SJCRH30 (cell line): ENCODE data around the gene ATXN3L. TPM values are rescaled to one million over a fixed set of nuclear protein-coding genes. Genes with fewer than 3 reads are reported as not detected.

Experiments
- DNase-seq, 2 experiments: peaks; one replicate each; pipeline ENCODE4 v3.0.0-alpha.2; 2015 to 2020
- H3K27ac ChIP-seq: fragments of 250-450 bp; sonication (Bioruptor Pico); 2 replicates; pipeline ENCODE4 v1.5.1; 2020; ENCODE audit warnings: mild to moderate bottlenecking, moderate library complexity
- H3K27me3 ChIP-seq: fragments of 250-450 bp; sonication (Bioruptor Pico); 2 replicates; pipeline ENCODE4 v1.5.1; 2020; ENCODE audit warnings: mild to moderate bottlenecking, moderate library complexity
- H3K36me3 ChIP-seq: fragments of 250-450 bp; sonication (Bioruptor Pico); 2 replicates; pipeline ENCODE4 v1.5.1; 2020; ENCODE audit warnings: mild to moderate bottlenecking, moderate library complexity
- H3K4me1 ChIP-seq: fragments of 250-450 bp; sonication (Bioruptor Pico); 2 replicates; pipeline ENCODE4 v1.5.1; 2020; ENCODE audit warnings: mild to moderate bottlenecking, moderate library complexity
- H3K4me3 ChIP-seq: fragments of 250-450 bp; sonication (Bioruptor Pico); 2 replicates; pipeline ENCODE4 v1.5.1; 2020; ENCODE audit warnings: mild to moderate bottlenecking, moderate library complexity
- H3K9me3 ChIP-seq: fragments of 250-450 bp; sonication (Bioruptor Pico); replicated peaks from 2 replicates; pipeline ENCODE4 v1.5.1; 2020; ENCODE audit warnings: mild to moderate bottlenecking, moderate library complexity
- total RNA-seq: library from RNA; depleted of rRNA; stranded (reverse); fragments of >200 nt; shearing (Covaris generic); gene quantifications from 2 replicates; pipeline ENCODE4 v1.2.3, GENCODE V29; 2014

Gene ATXN3L
- total RNA-seq, 1 experiment from 2014 or later, result not detected

DNA sequence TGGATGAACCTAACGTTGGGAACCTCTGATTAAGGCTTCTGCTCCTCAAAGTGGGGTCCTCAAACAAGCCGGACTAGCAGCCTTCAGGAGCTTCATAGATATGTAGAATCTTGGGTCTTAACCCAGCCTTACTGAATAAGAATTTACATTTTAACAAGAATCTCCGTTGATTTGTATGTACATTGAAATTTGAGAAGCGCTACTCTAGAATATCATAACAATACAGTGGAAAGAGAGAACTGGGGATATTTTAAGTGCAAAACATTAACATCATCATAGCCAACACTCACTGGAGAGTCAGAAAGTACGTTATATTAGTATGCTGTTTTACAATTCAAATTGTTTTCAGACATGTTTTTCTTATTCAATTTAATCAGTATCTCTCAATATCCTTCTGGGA is 31.2 kb downstream of the ATXN3L start:
- DNase-seq, result no peak
- H3K4me1 ChIP-seq, result peaks cover 34% of the 10 kb centered on the region
- peaks cover 6% of the 10 kb centered on the region; the same call in 1 of the 2 replicates for H3K9me3 ChIP-seq
- no peak overlapping the region for H3K27ac ChIP-seq
- H3K4me3 ChIP-seq, result no peak overlapping the region
- no peaks in the 10 kb centered on the region for H3K27me3 ChIP-seq
- no peaks in the 10 kb centered on the region for H3K36me3 ChIP-seq

DNA sequence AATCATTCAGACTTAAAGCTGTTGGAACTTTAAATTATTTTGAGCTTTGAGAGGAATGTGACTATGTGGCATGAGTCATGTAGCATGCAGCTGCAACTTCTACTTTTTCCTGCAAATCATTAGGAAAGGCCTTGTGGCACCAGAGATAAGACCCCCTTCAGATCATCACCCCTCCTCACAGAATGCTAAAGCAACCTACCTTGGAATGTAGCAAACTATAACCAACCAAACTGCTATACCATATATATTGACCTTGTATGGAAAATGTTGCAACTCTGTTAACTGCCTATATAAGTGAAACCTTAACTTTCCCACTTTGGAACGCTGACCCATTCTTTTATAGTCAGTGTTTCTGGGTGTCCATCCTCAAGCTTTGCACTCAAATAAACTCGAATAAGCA is 32.0 kb downstream of the ATXN3L start:
- Histone ChIP-seq H3K36me3 (no peaks in the 10 kb centered on the region), H3K4me1 (peaks cover 42% of the 10 kb centered on the region), H3K9me3 (peaks cover 6% of the 10 kb centered on the region; the same call in 1 of the 2 replicates), H3K4me3 (no peak overlapping the region), H3K27ac (peak overlapping the region; percentile 61), H3K27me3 (no peaks in the 10 kb centered on the region)
- DNase-seq, result peak in 1 of 2 experiments; percentile 15

DNA sequence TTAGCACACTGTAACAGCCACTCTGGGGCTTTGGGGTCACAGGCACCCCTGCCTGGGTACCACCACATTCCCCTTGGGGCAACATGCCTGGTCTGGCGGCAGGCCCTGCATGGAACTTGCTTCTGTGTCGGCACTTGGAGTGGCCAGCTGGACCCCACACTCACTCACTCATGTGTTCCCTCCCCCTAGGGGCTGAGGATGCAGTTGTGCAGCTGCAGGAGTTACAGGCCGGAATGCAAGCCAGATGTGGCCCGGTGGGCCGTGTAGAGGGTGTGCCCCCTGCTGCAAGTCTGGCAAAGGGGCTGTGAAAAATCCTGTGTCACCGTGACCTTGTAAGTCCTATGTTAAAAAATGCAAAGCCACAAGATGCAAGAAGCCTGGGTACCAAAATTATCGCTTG is 34.2 kb downstream of the ATXN3L start:
- no peak for DNase-seq
- H3K36me3 ChIP-seq, result no peaks in the 10 kb centered on the region
- no peaks in the 10 kb centered on the region for H3K27me3 ChIP-seq
- no peak overlapping the region for H3K27ac ChIP-seq
- peaks cover 42% of the 10 kb centered on the region for H3K4me1 ChIP-seq
- peaks cover 6% of the 10 kb centered on the region for H3K9me3 ChIP-seq
- H3K4me3 ChIP-seq, result no peak overlapping the region

DNA sequence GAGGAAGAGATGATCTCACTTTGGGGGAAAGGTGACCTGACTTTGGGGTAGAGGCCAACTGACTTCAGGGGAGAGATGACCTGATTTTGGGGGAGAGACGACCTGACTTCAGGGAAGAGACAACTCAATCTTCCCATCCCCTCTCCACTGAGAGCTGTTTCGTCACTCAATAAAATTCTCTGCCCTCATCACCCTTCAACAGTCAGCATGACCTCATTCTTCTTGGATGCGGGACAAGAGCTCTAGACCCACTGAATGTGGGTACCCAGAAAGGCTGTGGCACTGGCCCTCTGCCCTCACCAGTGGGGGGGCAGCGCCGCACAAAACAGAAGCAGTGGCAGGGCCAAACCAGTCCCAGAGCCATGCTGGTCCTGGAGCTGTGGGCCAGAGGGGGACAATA is 34.6 kb downstream of the ATXN3L start:
- Histone ChIP-seq H3K4me3 (no peak overlapping the region), H3K27me3 (no peaks in the 10 kb centered on the region), H3K9me3 (peaks cover 6% of the 10 kb centered on the region), H3K36me3 (no peaks in the 10 kb centered on the region), H3K27ac (no peak overlapping the region), H3K4me1 (peaks cover 44% of the 10 kb centered on the region)
- no peak for DNase-seq

DNA sequence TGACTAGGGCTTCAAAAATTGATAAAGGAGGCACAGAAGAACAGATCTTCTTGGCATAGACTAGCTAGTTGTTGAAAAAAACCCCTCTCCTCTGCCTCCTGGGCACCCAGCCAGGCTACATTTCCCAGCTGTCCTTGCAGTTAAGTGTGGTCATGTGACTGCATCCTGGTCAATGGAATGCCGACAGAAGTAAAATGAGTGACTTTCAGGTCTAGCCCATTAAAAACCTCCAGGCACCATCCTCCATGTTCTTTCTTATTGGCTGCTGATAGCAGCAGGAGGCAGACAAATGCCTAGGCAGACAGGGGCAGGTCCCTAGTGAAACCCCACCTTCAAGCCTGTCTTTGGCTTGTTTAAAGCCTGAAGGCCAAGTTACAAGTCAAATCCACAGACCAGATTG is 35.3 kb downstream of the ATXN3L start:
- no peak overlapping the region for H3K27ac ChIP-seq
- peaks cover 6% of the 10 kb centered on the region for H3K9me3 ChIP-seq
- H3K4me3 ChIP-seq, result no peak overlapping the region
- no peaks in the 10 kb centered on the region for H3K27me3 ChIP-seq
- DNase-seq, result peak; percentile 22 to 24
- H3K4me1 ChIP-seq, result peaks cover 50% of the 10 kb centered on the region
- H3K36me3 ChIP-seq, result no peaks in the 10 kb centered on the region

DNA sequence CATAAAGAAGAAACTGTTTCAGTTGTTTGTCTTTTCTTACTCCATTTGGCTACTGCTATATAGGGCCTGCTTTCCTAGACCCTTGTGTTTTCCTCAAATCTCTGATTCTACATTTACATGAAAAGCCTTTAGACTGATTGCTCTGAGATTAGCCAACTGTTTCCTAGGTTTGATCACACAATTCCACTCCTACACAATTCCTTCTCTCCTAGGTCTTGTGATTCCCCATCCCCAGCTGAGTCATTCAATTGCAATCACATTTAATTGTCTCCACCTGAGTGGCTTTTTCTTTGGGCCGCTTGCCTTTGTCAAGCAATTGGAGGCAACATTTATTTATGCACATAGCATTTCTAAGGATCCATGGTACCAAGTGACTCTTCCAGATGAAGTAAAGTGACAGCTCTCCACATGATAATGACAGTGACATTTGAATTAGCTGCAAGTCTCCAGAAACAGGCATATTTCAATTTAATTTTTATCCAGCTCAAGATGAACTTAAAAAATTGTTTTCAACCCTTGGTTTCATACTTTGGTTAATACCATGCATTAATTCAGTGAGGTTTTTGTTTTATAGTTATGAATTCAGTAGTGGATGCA is 35.8 kb downstream of the ATXN3L start:
- no peak for DNase-seq
- Histone ChIP-seq H3K4me1 (peaks cover 54% of the 10 kb centered on the region), H3K4me3 (no peak overlapping the region), H3K27ac (peak overlapping the region; percentile 12; the same call in 1 of the 2 replicates), H3K9me3 (peaks cover 6% of the 10 kb centered on the region), H3K27me3 (no peaks in the 10 kb centered on the region), H3K36me3 (no peaks in the 10 kb centered on the region)

DNA sequence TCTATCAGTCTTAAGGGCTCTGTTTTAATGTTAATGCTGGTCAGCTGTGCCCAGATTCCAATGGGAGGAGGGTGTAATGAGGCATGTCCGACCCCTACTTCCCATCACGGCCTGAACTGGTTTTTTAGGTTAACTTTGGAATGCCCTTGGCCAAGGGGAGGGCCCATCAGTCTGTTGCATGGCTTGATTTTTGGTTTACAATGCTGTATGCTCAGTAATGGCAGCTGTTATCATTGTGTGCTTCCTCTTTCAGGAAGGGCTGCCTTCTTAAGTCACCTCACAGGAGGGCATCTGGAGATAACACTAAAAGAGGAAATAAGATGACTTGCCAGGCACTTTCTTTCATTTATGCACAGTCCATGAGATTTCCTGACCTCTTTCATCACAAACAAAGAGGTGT is 36.3 kb downstream of the ATXN3L start:
- no peaks in the 10 kb centered on the region for H3K27me3 ChIP-seq
- no peak overlapping the region for H3K4me3 ChIP-seq
- H3K27ac ChIP-seq, result peak overlapping the region; percentile 18; the same call in 1 of the 2 replicates
- H3K36me3 ChIP-seq, result no peaks in the 10 kb centered on the region
- peak; percentile 40 for DNase-seq
- H3K4me1 ChIP-seq, result peaks cover 55% of the 10 kb centered on the region
- H3K9me3 ChIP-seq, result peaks cover 6% of the 10 kb centered on the region

DNA sequence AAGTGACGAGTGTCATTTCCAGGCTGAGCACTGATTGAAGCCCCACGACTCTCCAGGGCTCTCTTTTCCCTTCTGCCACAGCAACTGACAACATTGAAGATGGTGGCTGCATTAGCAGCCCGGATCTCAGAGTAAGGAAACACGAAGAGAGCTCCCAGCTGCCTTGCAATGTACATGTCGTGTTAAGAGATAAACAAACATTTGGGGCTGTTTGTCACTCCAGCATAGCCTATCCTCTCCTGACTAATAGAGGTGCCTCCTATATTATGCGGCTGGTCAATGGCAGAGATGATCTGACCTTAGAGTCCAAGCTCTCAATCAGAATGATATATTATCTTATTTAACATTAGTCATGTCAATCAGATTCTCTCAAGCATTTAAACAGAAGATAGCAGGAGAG is 38.6 kb downstream of the ATXN3L start:
- Histone ChIP-seq H3K27me3 (no peaks in the 10 kb centered on the region), H3K36me3 (no peaks in the 10 kb centered on the region), H3K9me3 (peaks cover 6% of the 10 kb centered on the region), H3K4me1 (peaks cover 36% of the 10 kb centered on the region), H3K4me3 (no peak overlapping the region), H3K27ac (no peak overlapping the region)
- DNase-seq, result no peak

DNA sequence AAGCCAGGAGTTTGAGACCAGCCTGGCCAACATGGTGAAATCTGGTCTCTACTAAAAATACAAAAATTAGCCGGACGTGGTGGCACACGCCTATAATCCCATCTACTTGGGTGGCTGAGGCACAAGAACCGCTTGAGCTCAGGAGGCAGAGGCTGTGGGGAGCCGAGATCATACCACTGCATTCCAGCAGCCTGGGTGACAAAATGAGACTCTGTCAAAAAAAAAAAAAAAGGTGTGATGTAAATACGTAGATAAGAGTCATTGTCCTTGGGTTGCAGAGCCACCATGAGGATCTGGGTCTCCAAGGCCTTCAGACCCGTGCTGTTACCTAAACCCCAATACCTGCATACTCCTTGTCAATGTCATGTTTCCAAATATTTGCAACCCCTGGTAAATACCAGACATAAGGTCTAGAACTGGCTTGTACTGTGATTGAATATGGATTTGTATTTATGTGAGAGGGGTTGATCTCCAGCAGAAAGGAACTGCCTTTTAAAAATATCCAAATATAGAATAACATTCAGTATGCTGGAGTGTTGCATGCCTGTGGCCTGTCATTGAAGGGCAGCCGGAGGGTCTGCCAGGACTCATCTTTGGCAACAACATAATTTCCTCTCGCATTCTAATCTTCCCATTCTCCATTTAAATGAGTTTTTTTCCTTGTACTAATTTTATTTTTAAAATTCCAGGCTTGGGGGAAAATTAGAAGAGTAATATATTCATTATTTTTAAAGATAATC is 40.4 kb downstream of the ATXN3L start:
- Histone ChIP-seq H3K9me3 (no peaks in the 10 kb centered on the region; the same call in 1 of the 2 replicates), H3K27me3 (no peaks in the 10 kb centered on the region), H3K4me3 (no peak overlapping the region), H3K36me3 (no peaks in the 10 kb centered on the region), H3K27ac (no peak overlapping the region; the same call in 1 of the 2 replicates), H3K4me1 (peaks cover 48% of the 10 kb centered on the region)
- peak; percentile 49 to 52 for DNase-seq

DNA sequence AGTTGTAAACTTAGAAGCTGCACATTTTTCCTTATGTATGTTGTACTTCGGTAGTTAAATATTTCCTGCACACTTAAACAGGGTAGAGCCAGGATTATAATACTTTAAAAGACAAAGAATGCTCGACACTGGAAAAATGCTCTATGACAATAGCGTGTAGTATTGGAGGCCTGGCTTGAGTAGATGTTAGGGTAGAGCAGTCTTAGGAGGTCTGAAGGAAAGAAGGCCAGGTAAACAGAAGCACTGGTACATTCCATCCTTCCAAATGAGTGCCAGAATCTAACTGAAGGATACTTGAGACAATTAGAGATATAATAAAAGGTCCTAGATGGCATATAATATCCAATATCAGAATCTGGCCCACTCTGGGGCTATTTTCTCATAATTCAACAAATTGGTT is 42.3 kb downstream of the ATXN3L start:
- Histone ChIP-seq H3K9me3 (no peaks in the 10 kb centered on the region; the same call in 1 of the 2 replicates), H3K36me3 (no peaks in the 10 kb centered on the region), H3K4me3 (no peak overlapping the region), H3K27ac (no peak overlapping the region), H3K27me3 (no peaks in the 10 kb centered on the region), H3K4me1 (peaks cover 36% of the 10 kb centered on the region)
- no peak for DNase-seq

DNA sequence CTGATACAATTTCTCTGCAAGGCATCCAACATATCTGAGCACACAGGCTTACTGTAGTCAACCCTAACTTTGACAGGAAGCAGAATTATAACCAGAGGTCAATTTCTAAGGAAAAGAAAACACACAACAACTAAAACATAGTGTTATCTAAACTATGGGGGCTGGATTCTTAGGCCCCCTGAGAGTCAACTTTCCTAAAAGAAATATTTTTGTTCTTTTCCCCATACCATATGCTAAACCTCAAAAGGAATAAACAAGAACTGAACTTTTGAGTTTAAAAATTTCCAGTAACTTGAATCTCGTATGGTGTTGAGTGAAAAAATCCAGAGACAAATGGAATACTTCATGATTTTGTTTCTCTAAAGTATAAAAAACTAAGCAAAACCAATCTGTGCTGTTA is 42.9 kb downstream of the ATXN3L start:
- Histone ChIP-seq H3K27me3 (no peaks in the 10 kb centered on the region), H3K4me1 (peaks cover 36% of the 10 kb centered on the region), H3K36me3 (no peaks in the 10 kb centered on the region), H3K4me3 (no peak overlapping the region), H3K27ac (no peak overlapping the region), H3K9me3 (no peaks in the 10 kb centered on the region; the same call in 1 of the 2 replicates)
- no peak for DNase-seq

DNA sequence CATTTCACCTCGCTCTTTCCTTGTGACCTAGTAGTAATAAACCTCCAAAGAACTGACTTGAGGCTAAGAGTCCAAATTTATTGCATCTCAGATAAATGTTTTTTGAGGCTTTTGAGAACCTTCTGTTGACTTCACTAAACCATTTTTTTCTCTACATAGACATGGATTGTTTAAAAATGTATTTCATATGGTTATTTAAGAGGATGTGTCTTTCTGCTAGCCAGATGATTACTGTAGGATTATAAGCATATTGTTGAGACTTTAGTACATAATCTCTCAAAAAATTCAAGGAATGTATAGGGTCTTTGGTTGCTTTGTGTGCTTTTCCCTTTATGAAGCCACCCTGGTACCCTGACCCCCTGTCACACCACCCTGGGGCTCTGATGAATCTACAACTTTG is 44.8 kb downstream of the ATXN3L start:
- H3K4me1 ChIP-seq, result peaks cover 32% of the 10 kb centered on the region
- no peak for DNase-seq
- H3K27ac ChIP-seq, result no peak overlapping the region
- H3K36me3 ChIP-seq, result no peaks in the 10 kb centered on the region
- H3K9me3 ChIP-seq, result no peaks in the 10 kb centered on the region
- no peak overlapping the region for H3K4me3 ChIP-seq
- H3K27me3 ChIP-seq, result no peaks in the 10 kb centered on the region

DNA sequence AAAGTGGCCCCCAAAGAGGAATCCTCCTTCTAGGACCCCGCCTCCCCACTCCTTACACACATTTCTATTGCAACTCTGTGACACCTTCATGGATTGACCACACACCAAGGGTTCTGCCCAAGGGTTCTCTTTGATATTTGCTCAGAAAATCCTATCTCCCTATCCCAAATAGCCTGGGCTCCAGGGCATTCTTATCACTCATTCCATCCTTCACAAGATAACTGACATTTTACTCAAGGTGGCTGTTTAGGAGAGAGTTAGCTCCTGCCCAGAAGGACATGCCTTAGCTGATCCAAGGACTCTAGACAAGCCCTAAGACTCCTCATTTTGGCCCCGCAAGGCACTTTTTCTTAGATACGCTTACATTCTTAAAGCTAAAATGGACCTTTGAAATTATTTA is 47.4 kb downstream of the ATXN3L start:
- H3K4me3 ChIP-seq, result no peak overlapping the region
- no peaks in the 10 kb centered on the region for H3K27me3 ChIP-seq
- DNase-seq, result no peak
- no peaks in the 10 kb centered on the region for H3K9me3 ChIP-seq
- no peaks in the 10 kb centered on the region for H3K36me3 ChIP-seq
- H3K4me1 ChIP-seq, result peaks cover 16% of the 10 kb centered on the region; the same call in 1 of the 2 replicates
- no peak overlapping the region for H3K27ac ChIP-seq

DNA sequence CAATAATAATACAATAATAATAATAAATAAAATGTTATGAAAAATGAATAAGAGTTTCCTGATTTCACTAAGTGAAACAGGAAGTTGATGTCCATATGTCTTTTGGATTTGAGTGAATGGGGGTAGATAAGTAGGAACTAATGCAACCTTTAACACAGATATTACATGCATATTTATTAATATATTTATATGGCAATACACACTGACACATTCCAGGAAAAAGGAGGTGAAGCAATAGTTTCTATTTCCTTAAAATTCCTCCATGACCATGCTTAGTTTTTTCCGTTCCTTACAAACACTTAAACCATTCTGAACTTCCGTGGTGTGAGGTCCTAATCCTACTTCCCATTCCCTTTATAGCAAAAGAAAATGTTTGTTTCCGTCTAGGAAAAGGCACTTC is 48.3 kb downstream of the ATXN3L start:
- Histone ChIP-seq H3K4me3 (no peak overlapping the region), H3K27me3 (no peaks in the 10 kb centered on the region), H3K36me3 (no peaks in the 10 kb centered on the region), H3K9me3 (no peaks in the 10 kb centered on the region), H3K4me1 (peaks cover 16% of the 10 kb centered on the region; the same call in 1 of the 2 replicates), H3K27ac (no peak overlapping the region)
- DNase-seq, result no peak

DNA sequence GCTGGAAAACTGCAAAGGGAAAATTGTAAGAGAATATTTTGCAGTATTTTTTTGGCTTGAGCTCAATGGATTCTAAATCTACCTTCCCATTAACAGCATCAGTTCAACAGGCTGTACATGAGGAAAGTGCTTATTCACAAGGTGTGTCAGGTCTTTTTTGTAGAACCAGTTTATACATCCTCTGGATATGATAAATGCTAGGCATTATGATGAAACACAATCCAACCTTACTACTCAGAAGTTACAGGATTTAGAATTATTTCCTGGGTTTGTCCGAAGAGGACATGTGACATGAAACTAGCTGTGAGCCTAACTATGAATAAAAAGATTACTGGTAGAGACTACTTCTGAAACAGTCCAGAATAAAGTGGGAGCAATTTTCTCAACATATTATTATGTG is 49.5 kb downstream of the ATXN3L start:
- H3K4me1 ChIP-seq, result peaks cover 12% of the 10 kb centered on the region; the same call in 1 of the 2 replicates
- H3K4me3 ChIP-seq, result no peak overlapping the region
- no peaks in the 10 kb centered on the region for H3K9me3 ChIP-seq
- H3K36me3 ChIP-seq, result no peaks in the 10 kb centered on the region
- H3K27ac ChIP-seq, result no peak overlapping the region
- no peak for DNase-seq
- no peaks in the 10 kb centered on the region for H3K27me3 ChIP-seq
